NT2/D1 (cell line): ENCODE results near the gene KRT78.

Source experiments
- YY1 ChIP-seq: IDR thresholded peaks from 2 replicates; pipeline ENCODE4 v1.6.1; 2011; ENCODE audit not compliant: insufficient read length, insufficient read depth
- ZNF274 ChIP-seq: IDR thresholded peaks from 2 replicates; pipeline ENCODE4 v1.6.1; 2011; ENCODE audit warnings: mild to moderate bottlenecking, low read depth, low read length

DNA sequence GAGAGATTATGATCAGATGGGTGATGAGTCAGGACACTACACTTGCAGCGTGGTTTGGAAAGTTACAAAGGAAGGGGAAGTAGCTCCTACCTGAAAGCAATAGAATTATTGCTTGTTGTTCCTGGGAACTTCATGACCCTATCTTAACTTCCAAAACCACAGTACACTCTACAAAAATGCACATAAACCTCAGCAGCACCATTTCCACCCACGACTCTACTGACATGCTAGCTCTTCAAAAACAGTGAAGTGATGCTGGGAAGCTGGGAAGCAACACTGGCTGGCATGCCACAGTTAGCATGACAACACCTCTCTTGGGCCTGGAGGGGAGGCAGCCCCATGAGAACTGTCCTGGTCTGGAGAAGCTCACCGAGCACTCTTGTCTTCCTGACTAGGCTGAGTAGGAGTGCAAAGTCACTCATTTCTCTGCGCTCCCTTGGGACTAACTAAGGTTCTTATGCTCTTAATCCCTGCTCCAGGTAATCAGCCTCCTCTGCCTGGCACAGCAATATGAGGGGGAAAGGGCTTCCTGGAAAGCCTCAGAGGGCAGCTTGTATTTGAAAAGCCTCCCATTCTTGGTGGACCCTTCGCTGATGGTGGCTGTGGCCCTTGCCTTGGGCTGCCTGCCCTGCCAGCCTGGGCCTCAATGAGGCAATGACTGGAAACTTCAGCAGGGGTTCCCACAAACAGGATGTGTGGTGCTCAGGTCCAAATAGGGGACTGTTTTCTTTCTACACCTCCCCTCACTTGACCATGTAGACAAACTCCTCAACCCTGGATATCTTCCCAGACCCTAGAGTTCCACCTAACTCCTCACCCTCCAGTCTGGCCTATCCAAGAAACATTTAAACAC, 54.1 kb downstream of the KRT78 start:
- TF ChIP-seq ZNF274 (no peak), YY1 (no peak)
